NCI-H2107 treated with DMSO at 0.1 percent for 48 hours (cell line): ENCODE results near the gene ARHGEF7.

Experiments
- DNase-seq: peaks from one replicate; lab custom pipeline; 2025; ENCODE audit not compliant: unreplicated experiment; lab: John Stamatoyannopoulos, UW

The ARHGEF7 gene

DNA sequence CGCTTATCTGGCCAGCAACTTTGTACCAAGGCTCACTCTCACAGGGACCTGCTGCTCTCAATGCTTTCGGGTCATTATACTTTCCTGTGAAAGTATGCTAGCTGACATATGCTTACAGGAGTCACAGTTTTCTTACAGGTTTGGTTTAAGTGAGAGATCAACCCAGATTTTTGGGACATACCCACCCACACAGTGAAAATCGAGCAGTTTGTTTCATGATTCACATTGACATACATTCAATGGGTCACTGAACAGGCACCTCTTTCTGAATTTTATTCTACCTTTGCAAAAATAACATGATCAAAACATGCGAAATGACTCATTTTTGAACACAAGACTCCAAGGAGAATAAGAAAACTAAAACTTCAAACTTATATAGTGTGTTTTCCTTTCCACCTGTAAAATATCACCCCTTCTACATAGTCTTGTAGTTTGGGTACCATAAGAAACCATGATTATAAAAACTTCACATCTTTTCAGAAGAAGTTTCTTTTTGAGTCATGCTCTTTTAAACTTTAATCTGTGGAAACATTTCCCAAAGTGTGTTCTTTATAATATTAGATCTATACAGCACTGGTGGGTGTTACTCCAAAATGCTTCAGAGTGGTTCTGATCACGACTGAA lies 161.0 kb downstream of the ARHGEF7 start:
- no peak for DNase-seq

DNA sequence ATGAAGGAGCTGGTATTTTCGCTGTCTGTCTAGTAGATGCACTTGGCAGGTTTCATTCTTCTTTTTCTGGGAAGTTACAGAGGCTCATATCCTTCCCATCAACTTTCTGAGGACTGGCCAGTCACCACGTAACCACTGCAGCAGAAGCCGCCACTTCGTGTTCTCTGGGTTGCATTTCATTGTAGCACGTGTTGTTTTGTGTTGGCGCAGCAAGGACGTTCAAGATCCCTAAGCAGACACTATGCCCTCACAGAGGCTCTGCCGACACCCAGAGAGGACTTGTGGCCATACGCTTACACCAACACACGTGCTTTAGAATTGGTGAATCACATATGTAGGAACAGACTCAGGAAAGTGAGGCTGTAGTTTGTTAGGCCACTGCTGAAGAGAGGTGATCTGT lies 163.1 kb downstream of the ARHGEF7 start:
- no peak for DNase-seq

DNA sequence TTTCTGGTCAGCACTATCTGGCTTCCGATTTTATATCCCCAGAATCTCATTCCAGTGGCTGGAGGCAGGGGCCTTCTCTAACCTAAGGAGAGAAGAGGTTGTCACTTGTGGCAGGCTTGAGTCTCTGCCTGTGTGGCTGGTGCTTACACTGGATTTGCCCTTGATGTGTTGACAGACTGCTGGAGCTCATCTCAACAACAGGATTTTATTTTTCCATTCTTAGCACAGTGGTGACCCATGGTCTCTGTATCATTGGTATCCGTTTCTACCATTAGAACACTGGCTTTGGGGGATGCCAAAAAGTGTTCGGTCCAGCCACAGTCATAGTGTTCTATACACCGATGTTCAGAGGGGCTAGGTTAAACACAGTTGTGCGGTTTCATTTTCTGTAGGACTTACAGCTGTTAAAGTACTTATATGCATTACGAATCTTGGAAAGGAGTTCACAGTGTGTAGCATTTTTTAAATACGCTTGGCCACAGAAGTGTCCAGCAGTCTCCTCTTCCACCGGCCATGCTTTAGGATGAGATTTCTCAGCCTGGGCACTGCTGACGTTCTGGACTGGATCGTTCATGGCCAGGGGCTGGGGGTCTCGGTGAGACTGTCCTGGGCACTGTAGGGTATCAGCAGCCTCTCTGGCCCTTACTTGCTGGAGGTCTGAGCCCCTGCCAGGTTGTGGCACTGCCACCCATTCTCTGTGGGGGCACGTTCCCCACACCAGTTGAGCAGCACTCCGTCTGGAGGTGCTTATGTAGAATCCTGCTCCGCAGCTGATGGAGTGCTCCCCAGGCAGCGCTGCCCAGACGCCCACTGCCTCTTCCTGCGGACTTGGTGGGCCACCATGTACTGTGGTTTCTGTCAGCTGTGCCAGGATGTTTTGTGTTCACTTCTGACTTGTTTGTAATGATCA lies 163.9 kb downstream of the ARHGEF7 start:
- no peak for DNase-seq

DNA sequence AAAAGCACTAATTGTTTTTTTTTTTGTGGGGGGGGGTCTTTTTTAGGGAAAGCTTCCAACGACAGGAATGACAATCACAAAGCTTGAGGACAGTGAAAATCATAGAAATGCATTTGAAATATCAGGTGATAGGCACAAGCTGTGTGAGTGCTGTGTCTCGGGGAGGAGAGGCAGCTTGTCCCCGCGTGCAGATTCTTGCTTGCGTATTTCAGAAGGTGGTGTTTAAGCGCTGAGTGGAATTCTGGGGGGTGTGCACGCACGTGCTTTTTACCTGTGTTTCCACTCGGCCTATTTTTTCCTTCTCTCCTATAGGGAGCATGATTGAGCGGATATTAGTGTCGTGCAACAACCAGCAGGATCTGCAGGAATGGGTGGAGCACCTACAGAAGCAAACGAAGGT lies 165.1 kb downstream of the ARHGEF7 start:
- no peak for DNase-seq

DNA sequence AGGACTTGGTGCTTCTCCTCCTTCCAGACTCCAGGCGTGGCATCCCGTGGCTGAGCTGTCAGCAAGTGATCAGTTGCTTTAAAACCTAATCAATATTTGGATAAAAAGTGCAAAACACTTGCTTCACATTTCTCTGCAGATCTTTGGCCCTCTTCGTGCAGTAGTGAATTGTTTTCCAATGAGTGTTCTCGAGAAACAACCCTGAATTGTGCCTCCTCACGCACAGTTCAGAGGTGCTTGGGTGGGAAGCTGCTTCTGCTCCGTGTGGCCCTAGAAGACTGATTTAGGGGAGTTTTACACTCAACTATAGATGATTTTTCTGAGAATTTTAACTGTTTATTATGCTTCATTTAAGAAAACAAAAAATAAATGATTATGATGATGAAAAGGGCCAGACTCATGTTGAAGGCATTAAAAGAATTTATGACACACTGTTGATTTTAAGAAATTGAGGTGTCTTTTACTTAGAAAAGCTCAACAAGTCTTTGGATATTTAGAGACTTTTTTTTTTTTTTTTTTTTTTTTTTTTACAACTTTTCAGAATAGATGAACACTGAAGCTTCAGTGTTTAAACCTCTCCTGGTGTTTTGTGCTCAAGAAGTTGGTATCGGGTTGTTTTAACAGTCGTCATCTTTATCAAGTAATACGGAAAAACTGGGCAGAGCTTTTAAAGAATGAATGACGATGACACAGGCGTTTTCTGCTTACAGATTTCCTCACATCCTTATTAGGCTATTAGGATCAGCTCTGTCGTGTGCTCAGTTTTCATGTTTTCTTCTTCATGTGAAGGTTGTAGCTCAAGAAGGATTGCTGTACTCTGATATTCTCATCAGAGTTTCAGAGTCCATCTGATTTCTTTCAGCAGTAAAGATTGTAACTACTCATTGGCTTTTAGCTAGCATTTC lies 165.8 kb downstream of the ARHGEF7 start:
- no peak for DNase-seq

DNA sequence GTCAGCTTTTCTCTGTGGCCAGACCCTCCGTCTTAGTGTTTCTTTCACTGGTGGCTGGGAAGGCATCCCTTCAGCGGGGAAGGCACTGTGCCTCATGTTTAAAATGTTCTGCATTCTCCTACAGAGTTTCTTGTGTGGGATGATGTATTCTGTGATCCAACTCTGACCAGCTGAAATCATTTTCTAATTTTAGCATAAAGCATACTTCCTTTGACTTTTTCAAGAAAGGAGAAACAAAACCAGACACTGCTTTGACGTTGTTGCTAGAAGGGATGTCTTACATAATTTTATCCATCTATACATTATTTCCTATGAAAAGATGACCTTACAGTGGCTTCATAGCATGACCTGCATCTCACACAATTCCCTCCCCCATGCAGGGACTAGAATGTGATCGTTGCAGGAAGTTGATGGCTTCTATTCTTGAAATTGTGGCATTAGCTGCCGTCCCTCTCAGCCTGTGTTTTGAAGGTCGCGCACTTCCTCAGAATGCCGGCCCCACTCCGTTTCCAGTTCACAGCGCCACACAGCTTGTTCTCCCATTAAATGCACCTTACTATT lies 166.7 kb downstream of the ARHGEF7 start:
- no peak for DNase-seq

DNA sequence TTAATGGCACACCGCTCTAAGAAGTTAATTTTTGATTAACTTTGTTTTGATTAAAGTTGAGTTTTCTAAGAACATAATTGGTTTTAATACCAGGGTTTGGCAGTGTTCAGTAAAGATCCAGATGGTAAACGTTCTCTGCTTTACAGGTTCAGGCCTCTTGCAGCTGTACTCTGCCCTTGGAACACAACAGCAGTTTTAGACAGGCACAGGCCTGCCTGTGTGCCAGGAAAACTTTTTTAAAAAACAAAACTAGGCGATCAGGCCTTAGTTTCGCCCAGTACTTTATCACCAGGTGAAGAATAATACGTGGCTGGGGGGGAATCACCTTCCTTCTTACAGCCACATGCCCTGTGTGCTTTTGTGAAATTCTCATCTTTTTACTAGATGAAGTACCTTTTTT lies 167.3 kb downstream of the ARHGEF7 start:
- DNase-seq, result no peak

DNA sequence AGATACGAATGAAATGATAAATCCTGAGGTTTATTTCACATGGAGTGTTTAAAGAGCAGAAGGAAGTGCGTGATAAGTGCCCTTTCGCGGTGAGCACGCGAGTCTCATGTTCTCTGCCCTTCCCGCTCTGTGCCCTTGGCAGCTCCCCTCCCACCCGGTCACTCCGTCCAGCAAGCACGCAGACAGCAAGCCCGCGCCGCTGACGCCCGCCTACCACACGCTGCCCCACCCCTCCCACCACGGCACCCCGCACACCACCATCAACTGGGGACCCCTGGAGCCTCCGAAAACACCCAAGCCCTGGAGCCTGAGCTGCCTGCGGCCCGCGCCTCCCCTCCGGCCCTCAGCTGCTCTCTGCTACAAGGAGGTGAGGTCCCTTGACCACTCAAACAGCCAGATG lies 167.9 kb downstream of the ARHGEF7 start:
- DNase-seq, result no peak

DNA sequence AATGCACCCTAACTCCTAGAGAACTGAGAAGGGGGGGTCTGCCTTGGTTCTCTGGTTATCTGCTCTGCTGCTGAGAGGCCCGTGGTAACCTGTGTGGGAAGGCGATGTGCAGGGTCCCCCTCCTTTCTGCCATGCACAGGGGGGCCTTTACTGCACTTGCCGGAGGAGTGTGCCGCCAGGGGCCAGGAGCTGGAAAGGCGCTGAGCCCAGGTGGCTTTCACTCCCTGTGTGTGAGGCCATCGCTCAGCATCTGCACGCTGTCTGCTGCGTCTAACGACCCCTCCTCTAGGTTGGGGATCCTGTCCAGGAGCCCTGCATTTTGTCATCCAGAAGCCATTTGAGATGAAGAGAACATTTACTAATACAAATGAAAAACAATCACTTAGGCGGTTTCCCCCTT lies 168.3 kb downstream of the ARHGEF7 start:
- no peak for DNase-seq

DNA sequence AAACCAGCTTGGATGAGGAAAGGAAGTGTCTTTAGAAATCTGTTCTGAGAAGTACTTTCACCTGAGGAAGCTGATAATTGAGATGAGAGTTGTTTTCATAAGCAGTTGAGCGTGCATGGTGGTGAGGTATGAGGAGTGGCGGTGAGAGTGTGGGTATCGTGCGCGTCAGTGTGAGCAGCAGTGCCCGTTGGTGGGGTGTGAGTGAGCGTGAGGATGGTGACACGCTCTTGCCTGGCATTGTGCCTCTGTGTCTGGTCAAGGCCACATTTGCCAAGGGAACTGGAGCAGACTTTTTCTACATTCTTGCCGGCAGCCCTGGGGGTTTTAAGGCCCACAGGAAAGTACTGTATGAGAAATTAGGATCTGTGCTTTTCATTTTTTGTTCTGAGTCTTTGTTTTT lies 168.9 kb downstream of the ARHGEF7 start:
- DNase-seq, result no peak

DNA sequence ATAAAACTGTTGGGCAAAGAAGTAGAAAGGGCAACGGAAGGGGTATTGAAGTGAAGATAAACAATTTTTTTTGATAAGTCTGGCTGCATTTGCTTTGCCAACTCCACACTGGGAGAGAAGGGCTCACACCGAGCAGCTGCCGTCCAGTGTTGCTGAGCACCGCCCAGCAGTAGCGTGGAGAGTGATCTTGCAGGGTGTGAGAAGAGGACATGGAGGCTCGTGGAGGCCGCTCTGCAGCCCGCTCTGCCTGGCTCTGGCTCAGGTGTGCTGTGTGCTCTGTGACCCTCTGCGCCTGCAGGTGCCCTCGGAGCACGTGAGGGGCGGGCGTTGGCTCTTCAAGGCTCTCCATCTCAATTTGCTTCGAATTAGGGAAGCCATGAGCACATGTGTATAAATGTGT lies 169.5 kb downstream of the ARHGEF7 start:
- DNase-seq, result no peak

DNA sequence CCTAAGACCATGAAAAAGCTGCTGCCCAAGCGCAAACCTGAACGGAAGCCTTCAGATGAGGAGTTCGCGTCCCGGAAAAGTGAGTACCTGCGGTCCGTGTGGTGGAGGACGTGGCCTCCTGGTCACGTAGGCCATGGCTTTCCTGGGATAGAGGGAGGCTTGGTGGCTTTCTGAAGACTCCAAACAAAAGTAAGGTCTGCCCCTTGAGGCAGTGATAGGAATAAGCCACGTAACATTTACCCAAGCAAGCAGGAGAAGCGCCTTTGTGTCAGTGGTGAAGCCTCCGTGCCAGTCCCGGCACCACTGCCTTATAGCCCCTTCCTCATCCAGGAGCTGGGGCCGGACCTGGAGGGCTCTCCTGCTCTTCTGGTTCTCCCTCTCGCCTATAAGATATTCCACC lies 171.1 kb downstream of the ARHGEF7 start:
- DNase-seq, result peak; percentile 34

DNA sequence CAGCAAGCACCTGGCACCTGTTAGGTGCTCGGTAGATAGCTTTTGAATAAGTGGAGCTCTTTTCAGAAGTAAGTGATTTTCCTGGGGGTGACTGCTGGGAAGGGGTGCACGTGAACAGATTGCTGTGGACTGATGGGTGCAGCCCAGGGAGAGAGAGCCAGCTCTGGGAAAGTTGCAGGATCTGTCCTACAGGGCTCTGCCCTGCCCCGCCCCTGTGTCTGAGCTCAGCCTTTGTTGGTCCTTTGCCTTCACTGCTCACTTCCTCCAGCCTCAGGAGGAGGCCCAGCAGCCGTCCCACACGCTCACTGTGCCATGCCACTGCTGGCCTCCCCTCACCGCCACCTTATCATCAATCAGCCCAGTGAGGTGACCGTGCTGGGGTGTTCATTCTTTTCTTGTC lies 171.6 kb downstream of the ARHGEF7 start:
- no peak for DNase-seq

DNA sequence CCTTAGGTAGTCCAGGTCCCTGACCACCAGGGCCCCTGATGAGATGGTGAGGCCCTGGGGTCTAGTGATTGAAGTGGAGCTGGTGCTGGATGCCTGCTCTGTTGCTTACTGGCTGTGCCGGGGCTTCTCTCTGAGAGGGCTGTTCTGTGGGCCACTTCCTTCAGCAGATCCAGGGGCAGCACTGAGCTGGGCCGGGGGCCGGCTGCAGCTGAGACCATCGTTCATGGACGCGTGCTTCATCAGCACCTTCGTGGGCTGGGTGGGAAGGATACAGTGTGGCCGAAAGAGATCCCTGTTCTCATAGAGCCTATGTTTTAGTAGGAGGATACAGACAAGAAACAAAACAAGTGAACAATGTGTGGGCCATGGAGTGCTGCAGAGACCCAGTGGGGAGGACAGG lies 172.1 kb downstream of the ARHGEF7 start:
- no peak for DNase-seq

DNA sequence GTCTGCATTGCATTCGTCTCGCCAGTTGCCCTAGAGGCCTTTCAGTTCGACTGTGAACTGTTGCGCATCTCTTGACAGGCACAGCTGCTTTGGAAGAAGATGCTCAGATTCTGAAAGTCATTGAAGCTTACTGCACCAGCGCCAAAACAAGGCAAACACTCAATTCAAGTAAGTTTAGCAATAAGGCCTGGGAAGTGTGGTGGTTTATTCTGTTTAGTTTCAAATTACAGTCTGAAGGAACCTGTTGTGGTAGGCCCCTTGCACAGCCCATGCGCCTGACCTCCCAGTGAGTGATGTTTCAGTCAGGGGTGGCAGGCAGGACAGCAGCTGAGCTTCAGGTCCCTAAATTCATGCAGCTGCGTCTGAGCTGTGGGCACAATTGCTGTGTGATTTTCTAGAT lies 173.2 kb downstream of the ARHGEF7 start:
- peak; percentile 45 for DNase-seq

DNA sequence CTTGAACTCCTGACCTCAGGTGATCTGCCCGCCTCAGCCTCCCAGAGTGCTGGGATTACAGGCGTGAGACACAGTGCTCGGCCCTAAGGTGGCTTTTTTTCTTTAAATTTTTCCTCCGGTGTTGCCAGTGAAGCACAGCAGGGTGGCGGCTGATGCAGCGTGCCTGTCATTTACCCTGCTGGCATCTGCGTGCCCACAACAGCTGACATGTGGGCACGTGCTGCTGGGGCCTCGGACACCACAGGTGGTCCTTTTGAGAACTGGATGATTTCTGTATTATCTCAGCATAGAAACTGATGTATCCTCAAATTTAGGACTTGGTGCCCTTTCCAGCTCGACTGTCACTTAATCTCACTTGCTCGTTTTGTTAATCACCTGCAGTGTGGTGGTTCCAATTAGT lies 174.1 kb downstream of the ARHGEF7 start:
- peak; percentile 24 for DNase-seq

DNA sequence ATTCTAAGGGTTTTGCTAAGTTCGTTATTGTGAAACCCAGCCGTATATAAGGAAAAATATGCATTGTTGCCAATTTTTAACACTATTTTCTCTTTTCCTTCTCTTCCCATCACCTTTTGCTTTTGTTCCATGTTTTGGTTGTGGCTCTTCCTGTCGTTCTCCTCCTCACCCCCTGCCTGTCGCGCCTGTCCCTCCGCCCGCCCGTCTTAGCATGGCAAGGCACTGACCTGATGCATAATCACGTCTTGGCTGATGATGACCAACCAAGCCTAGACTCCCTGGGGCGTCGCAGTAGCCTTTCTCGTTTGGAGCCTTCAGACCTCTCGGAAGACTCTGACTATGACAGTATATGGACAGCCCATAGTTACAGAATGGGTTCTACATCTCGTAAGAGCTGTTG lies 176.8 kb downstream of the ARHGEF7 start:
- DNase-seq, result no peak

DNA sequence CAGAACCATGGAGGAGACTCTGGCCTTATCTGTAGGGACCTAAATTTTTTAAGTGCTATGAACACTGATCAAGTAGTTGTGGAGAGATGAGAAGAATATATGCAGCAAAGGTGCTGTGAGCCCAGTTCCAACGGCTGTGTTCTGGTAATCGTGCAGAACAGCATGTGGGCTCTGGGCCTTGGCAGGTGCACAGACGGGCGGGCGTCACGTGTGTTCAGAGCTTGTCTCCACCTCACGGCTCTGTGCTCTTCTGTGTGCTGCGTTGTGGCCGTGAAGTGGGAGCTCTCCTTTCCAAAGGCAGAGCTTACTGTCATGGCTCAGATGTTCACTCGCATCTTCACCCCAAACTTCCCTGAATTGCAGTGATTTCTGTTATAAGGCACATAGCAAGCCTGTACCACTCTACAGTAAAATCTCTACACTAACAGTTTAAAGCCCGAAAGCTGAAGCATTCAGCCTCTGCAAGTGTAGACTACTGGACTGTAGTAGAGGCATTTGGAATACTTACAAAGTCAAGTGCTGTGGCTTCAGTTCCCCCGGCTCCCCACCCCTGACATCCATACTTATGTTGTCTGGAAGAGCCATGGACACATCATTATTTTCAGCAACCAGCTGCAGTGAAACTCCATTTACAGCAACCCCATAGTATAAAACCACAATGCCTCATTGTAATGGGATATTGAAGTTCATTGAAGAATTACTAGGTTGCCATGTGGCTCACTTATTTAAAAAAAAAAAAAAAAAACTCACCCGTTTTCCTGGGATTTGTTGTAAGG lies 177.8 kb downstream of the ARHGEF7 start:
- DNase-seq, result peak; percentile 60

DNA sequence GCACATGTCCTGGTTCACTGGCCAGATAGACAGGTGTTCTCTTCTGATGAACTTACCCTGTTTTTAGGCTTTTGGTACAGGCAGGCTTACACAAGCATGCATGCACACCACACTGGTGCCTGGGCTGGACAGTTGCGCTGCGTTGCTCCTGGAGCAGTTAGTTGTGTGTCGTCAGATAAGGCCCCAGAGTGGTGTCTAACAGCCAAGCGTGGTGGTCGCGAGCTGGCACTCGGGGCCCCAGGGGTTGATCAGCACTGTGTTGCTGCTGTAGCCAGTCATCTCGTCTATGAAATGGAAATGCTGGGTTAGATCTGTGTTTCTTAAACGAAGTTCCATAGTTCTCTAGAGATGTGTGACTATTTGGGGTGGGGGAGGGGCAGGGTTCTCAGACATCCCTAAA lies 180.8 kb downstream of the ARHGEF7 start:
- no peak for DNase-seq

DNA sequence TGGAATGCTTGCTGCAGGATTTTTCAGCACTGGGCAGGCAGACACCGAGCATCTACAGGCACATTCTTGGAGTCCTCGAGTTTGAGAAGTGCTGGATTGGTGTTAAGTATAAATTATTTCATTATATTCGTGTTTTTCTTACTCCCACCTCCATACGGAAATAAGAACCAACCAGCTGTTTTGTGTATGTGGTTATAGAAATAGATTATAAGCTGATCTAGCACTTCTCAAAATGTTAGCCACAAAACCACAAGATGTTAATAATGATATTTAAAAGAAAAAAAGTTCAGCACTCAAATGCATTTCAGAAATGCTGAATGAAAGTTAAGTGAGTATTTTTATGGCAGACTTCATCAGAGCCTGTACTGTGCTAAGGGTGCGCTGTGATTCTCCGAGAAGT lies 181.3 kb downstream of the ARHGEF7 start:
- no peak for DNase-seq
